ENCODE data around the gene KIF5B.

- TF ChIP-seq SUZ12 (IDR thresholded peaks at IDR 0.05; ENCODE audit: low read length) (no peak), POLR2A (IDR thresholded peaks at IDR 0.05; ENCODE audit: control extremely low read depth in 1 of 2, low read depth in 2 of 2, low read length in 2 of 2) (no peak), HDAC6 (IDR thresholded peaks at IDR 0.05; ENCODE audit: low read depth, low read length) (no peak), CTCF (IDR thresholded peaks at IDR 0.05; ENCODE audit: control extremely low read depth in 1 of 3, insufficient read depth in 1 of 3, low read depth in 1 of 3, low read length in 3 of 3) (no peak), RFX5 (IDR thresholded peaks at IDR 0.05; ENCODE audit: borderline replicate concordance, low read depth, low read length) (no peak), CEBPB (IDR thresholded peaks at IDR 0.05; ENCODE audit: low read depth, low read length) (no peak), SP1 (IDR thresholded peaks at IDR 0.05; ENCODE audit: low read depth, low read length) (no peak), USF2 (IDR thresholded peaks at IDR 0.05; ENCODE audit: low read length) (no peak), CHD2 (IDR thresholded peaks at IDR 0.05; ENCODE audit: low read length) (no peak), ATF3 (IDR thresholded peaks at IDR 0.05; ENCODE audit: insufficient read depth, low read depth, low read length) (no peak)
These were observed 34.8 kb upstream of the KIF5B start for GRCh38 chr10:32091046-32091445.
